Measurements from ENCODE around the gene TRAPPC2.
"Not testable (repeated sequence)": the region's sequence is repeated elsewhere in the genome, so short reads cannot be mapped to it uniquely, and the experiment has no call there.

The TRAPPC2 gene

DNA sequence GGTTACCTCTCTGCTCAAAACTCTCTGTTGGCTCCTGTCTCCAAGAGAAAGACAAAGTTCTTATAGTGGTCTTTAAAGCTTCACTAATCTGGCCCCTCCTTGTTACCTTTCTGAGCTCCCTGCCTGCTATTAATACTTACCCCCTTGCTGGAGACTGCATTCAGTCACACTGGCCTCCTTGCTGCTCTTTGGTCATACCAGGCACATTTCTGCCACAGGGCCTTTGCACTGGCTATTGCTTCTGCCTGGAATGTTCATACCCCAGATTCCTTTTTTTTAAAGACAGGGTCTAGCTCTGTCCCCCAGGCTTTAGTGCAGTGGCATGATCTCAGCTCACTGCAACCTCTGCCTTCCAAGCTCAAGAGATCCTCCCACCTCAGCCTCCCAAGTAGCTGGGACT, 61.4 kb downstream of the TRAPPC2 start:
- FAIRE-seq (no peak), DNase-seq (ENCODE audit: low spot score) (no peak)

DNA sequence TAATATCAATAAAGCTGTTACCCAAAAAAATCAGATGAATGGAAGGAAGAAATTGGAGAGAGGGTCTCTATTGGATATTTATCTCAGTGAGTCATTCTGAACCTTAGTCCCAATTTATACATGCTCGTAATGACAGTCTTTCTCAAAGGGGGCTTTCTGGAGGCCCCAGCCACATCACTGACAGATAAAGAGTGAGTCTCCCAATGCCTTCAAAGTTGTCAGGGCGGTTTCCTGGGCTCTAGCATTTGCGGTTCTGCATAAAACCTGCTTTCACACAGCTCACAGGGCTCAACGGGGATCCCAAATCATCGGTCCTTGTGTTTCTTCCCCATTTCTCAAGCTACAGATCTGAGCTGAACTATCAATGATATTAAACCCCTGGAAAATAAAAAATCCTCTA, 64.2 kb downstream of the TRAPPC2 start:
- FAIRE-seq = no peak
- DNase-seq (ENCODE audit: low spot score) = no peak

DNA sequence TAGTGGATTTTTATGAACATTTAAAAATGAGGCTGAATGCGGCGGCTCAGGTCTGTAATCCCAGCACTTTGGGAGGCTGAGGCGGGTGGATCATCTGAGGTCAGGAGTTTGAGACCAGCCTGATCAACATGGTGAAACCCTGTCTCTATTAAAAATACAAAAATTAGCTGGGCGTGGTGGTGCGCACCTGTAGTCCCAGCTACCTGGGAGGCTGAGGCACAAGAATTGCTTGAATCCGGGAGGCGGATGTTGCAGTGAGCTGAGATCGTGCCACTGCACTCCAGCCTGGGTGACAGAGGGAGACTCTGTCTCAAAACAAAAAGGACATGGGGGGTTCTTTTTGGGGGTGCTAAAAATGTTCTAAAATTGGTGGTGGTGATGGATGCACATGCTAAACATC, 64.7 kb downstream of the TRAPPC2 start:
- not testable (repeated sequence) for FAIRE-seq; DNase-seq (ENCODE audit: low spot score)

- FAIRE-seq = peak; percentile 97
Measured at GRCh38 chrX:13669246-13669737, 65.1 kb downstream of the TRAPPC2 start.

GRCh38 chrX:13667919-13668318, 66.5 kb downstream of the TRAPPC2 start:
- no peak for FAIRE-seq
- DNase-seq (ENCODE audit: low spot score) = no peak

More at GRCh38 chrX:13669246-13669737, 65.1 kb downstream of the TRAPPC2 start:
- DNase-seq (ENCODE audit: low spot score) = peak; percentile 93

DNA sequence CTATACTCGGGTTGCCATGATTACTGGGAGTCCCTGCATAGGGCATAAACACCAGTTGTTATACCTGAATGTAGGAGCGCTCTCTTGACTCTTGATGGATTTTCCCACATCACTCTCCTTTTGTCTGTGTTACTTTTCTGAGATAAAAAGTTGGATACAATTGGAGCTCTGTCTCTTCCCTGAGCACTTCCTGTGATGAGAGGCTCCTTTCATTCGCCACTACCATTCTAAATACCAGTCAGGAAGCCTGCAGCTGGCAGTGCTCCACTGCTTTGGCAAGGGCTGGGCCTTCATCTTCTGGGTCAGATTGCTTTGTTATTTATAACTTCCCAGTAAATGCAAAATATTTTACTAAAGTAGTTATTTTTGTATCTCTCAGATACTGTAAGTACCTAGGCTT, 67.6 kb downstream of the TRAPPC2 start:
- FAIRE-seq (no peak), DNase-seq (ENCODE audit: low spot score) (no peak)

- FAIRE-seq = no peak
Measured at GRCh38 chrX:13664020-13664419, 70.4 kb downstream of the TRAPPC2 start.

GRCh38 chrX:13662355-13662791, 72.0 kb downstream of the TRAPPC2 start:
- DNase-seq (ENCODE audit: low spot score) (no peak), FAIRE-seq (no peak)

More at GRCh38 chrX:13664020-13664419, 70.4 kb downstream of the TRAPPC2 start:
- no peak for DNase-seq (ENCODE audit: low spot score)
